HepG2 (cell line): ENCODE results near the gene RPL34. TPM values are rescaled to one million over a fixed set of nuclear protein-coding genes. Genes with fewer than 3 reads are reported as not detected.

Source experiments
- ATAC-seq: fragments of 200-7000 bp; cut with Tn5 transposase; 3 replicates; pipeline ENCODE4 v1.9.1; 2020; ENCODE audit warnings: mild to moderate bottlenecking, moderate library complexity
- BruUV-seq: library from RNA; stranded (reverse); fragments of 400-500 nt; replicated peaks from 2 replicates; lab custom pipeline; 2021; lab: Mats Ljungman, UMichigan
- CTCF ChIA-PET: fragments of 300-600 bp; formaldehyde crosslinking; extraction: SDS; loops from one replicate; lab custom pipeline; 2021; ENCODE audit warnings: low total read pairs, inconsistent platforms, low intra/inter-chr PET ratio; lab: Yijun Ruan, JAX
- POLR2A ChIA-PET: fragments of 350-600 bp; sonication (Branson Sonifier 250); formaldehyde crosslinking; loops from one replicate; lab custom pipeline; 2020; ENCODE audit warnings: antibody characterized with exemption, inconsistent platforms; lab: Yijun Ruan, JAX
- DNase-seq: peaks from one replicate; pipeline ENCODE4 v3.0.0-alpha.2; 2015; ENCODE audit warnings: low spot score
- FAIRE-seq: peaks from 3 replicates; lab custom pipeline; 2011; peaks lifted over from hg19 to GRCh38; lab: Jason Lieb, UNC
- H2AFZ ChIP-seq: one replicate; pipeline ENCODE4 v1.6.1; 2011; ENCODE audit warnings: low read length, inconsistent platforms
- H3K27ac ChIP-seq: fragments of 300-600 bp; 3 replicates; pipeline ENCODE4 v1.8.0; 2011; ENCODE audit warnings: mixed run types, mild to moderate bottlenecking, mixed read lengths, low read length, inconsistent platforms; ENCODE audit not compliant: insufficient read depth; ENCODE audit errors: extremely low read length
- H3K27me3 ChIP-seq, 2 experiments: fragments of 200-600 bp in 1 of 2; 2 replicates in 1 of 2; 3 replicates in 1 of 2; pipeline versions ENCODE4 v1.6.0 to v1.8.0; 2011; ENCODE audit warnings: low read length in 2 of 2, mild to moderate bottlenecking in 2 of 2, moderate library complexity in 2 of 2, inconsistent platforms in 1 of 2; ENCODE audit not compliant: insufficient read depth in 2 of 2, control insufficient read depth in 1 of 2
- H3K36me3 ChIP-seq, 2 experiments: fragments of 200-600 bp in 1 of 2; replicated peaks in 1 of 2; 2 replicates in 1 of 2; 3 replicates in 1 of 2; pipeline versions ENCODE4 v1.5.1 to v1.8.0; 2011; ENCODE audit warnings: low read length in 2 of 2, inconsistent platforms in 1 of 2; ENCODE audit not compliant: insufficient read depth in 2 of 2, control insufficient read depth in 1 of 2
- H3K4me1 ChIP-seq: 2 replicates; pipeline ENCODE4 v1.5.1; 2012; ENCODE audit warnings: low read length, inconsistent platforms; ENCODE audit not compliant: insufficient read depth
- H3K4me2 ChIP-seq: 2 replicates; pipeline ENCODE4 v1.6.0; 2011; ENCODE audit warnings: low read depth, low read length, inconsistent platforms
- H3K4me3 ChIP-seq, 3 experiments: fragments of 200-600 bp in 1 of 3; sonication (generic), shearing (Covaris generic) in 1 of 3; replicated peaks in 1 of 3; 2 replicates each; pipeline ENCODE4 v1.5.1; 2011 to 2016; ENCODE audit warnings: low read length in 3 of 3, inconsistent platforms in 2 of 3, low read depth in 2 of 3, mild to moderate bottlenecking in 2 of 3, control low read depth in 1 of 3, mixed read lengths in 1 of 3; ENCODE audit not compliant: insufficient read depth in 1 of 3
- H3K79me2 ChIP-seq: one replicate; pipeline ENCODE4 v1.6.1; 2011; ENCODE audit warnings: low read length, inconsistent platforms; ENCODE audit not compliant: insufficient read depth
- H3K9ac ChIP-seq: 2 replicates; pipeline ENCODE4 v1.6.0; 2011; ENCODE audit warnings: mild to moderate bottlenecking, low read depth, low read length, inconsistent platforms; ENCODE audit not compliant: insufficient read depth
- H3K9me3 ChIP-seq: 2 replicates; pipeline ENCODE4 v1.5.1; 2012; ENCODE audit warnings: mild to moderate bottlenecking, low read length
- H4K20me1 ChIP-seq: 2 replicates; pipeline ENCODE4 v1.6.0; 2011; ENCODE audit warnings: inconsistent platforms, mild to moderate bottlenecking, low read length, moderate library complexity; ENCODE audit not compliant: insufficient read depth
- MEIS2 ChIP-seq: sonication (generic); formaldehyde crosslinking; IDR thresholded peaks from 2 replicates; pipeline ENCODE4 v1.9.0; 2021; ENCODE audit warnings: mild to moderate bottlenecking, missing genetic modification reagents
- MYNN ChIP-seq: sonication (generic); formaldehyde crosslinking; IDR thresholded peaks from 2 replicates; pipeline ENCODE4 v1.4.0; 2020; ENCODE audit warnings: mild to moderate bottlenecking, low read depth, missing genetic modification reagents
- PLRG1 ChIP-seq: fragments of 450-650 bp; conservative IDR thresholded peaks from 2 replicates; pipeline ENCODE4 v1.6.1; 2016
- SAP130 ChIP-seq: IDR thresholded peaks from 2 replicates; pipeline ENCODE4 v1.6.1; 2016; ENCODE audit warnings: low read depth
- SMAD1 ChIP-seq: sonication (generic); formaldehyde crosslinking; IDR thresholded peaks from 2 replicates; pipeline ENCODE4 v1.4.0; 2020; ENCODE audit warnings: missing genetic modification reagents, low read depth, mild to moderate bottlenecking, borderline replicate concordance
- SP140L ChIP-seq: sonication (generic); formaldehyde crosslinking; IDR thresholded peaks from 2 replicates; pipeline ENCODE4 v1.4.0; 2020; ENCODE audit warnings: missing genetic modification reagents, borderline replicate concordance
- TBX2 ChIP-seq: sonication (generic); formaldehyde crosslinking; IDR thresholded peaks from 2 replicates; pipeline ENCODE4 v1.5.0; 2020; ENCODE audit warnings: missing genetic modification reagents, mild to moderate bottlenecking, borderline replicate concordance
- ZBTB20 ChIP-seq: sonication (generic); formaldehyde crosslinking; IDR thresholded peaks from 2 replicates; pipeline ENCODE4 v1.8.1; 2023; ENCODE audit warnings: missing genetic modification reagents, low read depth, mild to moderate bottlenecking, borderline replicate concordance
- ZNF7 ChIP-seq: IDR thresholded peaks from 2 replicates; pipeline ENCODE4 v1.6.1; 2016; ENCODE audit warnings: missing biosample characterization, missing genetic modification reagents
- ZNF768 ChIP-seq: sonication (generic); formaldehyde crosslinking; IDR thresholded peaks from 2 replicates; pipeline ENCODE4 v1.4.0; 2020; ENCODE audit warnings: missing genetic modification reagents
- ZNF788 ChIP-seq: sonication (generic); formaldehyde crosslinking; IDR thresholded peaks from 2 replicates; pipeline ENCODE4 v1.5.0; 2020; ENCODE audit warnings: mild to moderate bottlenecking, missing genetic modification reagents, borderline replicate concordance
- WGBS: methylation state at CpG from one replicate; pipeline ENCODE4 v1.1.6; 2017; ENCODE audit warnings: low lambda C conversion rate; 5-methylcytosine and 5-hydroxymethylcytosine counted together
- in situ Hi-C: cut with HindIII; loops from 2 replicates; pipeline ENCODE4 v1.10.0; 2017; ENCODE audit warnings: low pct_unique_long_range_greater_than_20kb; ENCODE audit not compliant: extremely low pct_ligation_motif_present
- intact Hi-C: fragments of 100-400 bp; cut with micrococcal nuclease; formaldehyde crosslinking; loops from one replicate; pipeline ENCODE4 v1.10.0; 2022; ENCODE audit not compliant: unreplicated experiment
- polyA plus RNA-seq, 8 experiments: library from polyadenylated mRNA; depleted of rRNA in 3 of 8; stranded (reverse) in 7 of 8; unstranded in 1 of 8; fragments of >200 nt; fragmentation: Illumina TruSeq in 4 of 8; extraction: Trizol in 4 of 8; gene quantifications; 2 replicates each; pipeline versions ENCODE4 v1.2.1 to v1.2.3, GENCODE V29; 2011 to 2016; ENCODE audit warnings: low read depth in 4 of 8, missing spikeins in 1 of 8, mixed read lengths in 1 of 8; ENCODE audit not compliant: insufficient read depth in 1 of 8
- total RNA-seq, 5 experiments: library from RNA; depleted of rRNA; stranded (reverse); fragments of >200 nt; fragmentation: Illumina TruSeq; extraction: Trizol; gene quantifications; 2 replicates each; pipeline ENCODE4 v1.2.3, GENCODE V29; 2016; ENCODE audit warnings: low read depth in 1 of 5
- TF ChIP-seq, protein P1 (sequence below): sonication (generic); formaldehyde crosslinking; IDR thresholded peaks from 2 replicates; pipeline ENCODE4 v1.8.0; 2022; ENCODE audit warnings: low read depth, missing genetic modification reagents
- TF ChIP-seq, protein P2 (sequence below): sonication (generic); formaldehyde crosslinking; IDR thresholded peaks from 2 replicates; pipeline ENCODE4 v1.4.0; 2020; ENCODE audit warnings: missing genetic modification reagents; ENCODE audit errors: not compliant biosample characterization
- TF ChIP-seq, protein P3 (sequence below): sonication (generic); formaldehyde crosslinking; IDR thresholded peaks from 2 replicates; pipeline ENCODE4 v1.5.1; 2020; ENCODE audit warnings: mild to moderate bottlenecking, moderate library complexity, missing genetic modification reagents
- TF ChIP-seq, protein P4 (sequence below): sonication (generic); formaldehyde crosslinking; IDR thresholded peaks from 2 replicates; pipeline ENCODE4 v1.8.0; 2022; ENCODE audit warnings: missing genetic modification reagents, mild to moderate bottlenecking, inconsistent platforms, borderline replicate concordance
- TF ChIP-seq, protein P5 (sequence below): sonication (generic); IDR thresholded peaks from 2 replicates; pipeline ENCODE4 v1.6.1; 2016; ENCODE audit warnings: low read depth, borderline replicate concordance

Gene RPL34
- total and polyA plus RNA-seq, 2 of the 13 experiments (the other 11 are each of a cell fraction or from before 2014, with no cell fraction given): 2,235 to 3,985 TPM

DNA sequence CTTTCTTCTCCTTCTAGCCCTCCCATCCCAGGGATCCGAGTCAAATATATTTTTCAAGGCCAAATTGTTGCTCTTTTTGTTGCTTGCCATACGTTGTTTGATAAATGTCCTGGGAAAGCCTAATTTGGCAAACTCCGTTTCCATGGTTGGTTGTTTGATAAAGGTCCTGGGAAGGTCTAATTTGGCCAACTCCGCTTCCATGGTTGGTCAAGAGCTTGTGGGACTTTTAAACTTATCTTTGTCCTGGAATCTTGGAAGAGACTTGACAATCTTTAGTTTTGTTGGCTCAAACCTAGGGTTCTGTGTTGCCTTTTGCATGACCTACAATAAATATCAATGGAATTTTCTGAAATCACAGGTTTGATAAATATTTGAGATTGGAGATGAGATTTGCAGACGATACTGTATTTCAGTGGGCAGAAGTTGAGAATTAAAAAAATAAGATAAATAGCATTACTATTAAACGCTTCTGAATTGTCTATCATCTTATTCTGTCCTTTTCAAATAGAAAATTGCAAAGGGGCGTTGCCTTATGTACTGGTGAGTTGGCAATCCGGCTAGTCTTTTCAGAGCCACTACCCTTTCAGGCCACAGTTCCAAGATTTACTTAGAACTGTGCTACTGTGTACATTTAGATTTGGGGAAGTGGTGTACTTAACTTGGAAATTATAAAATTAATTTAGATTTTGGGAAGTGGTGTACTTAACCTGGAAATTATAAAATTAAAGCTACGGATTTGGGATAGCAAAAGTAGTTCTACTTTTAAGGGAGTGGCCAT lies 30.8 kb downstream of the RPL34 start:
- peak overlapping the region; percentile 79 to 99 (median 92) for H3K4me3 ChIP-seq
- under 1% methylated on average over 9 of the region's 9 CpGs for WGBS
- H3K79me2 ChIP-seq: peaks cover 56% of the 10 kb centered on the region
- POLR2A ChIA-PET: interaction anchor here (1.3 to 2.7 kb wide), 4 partner anchors 10 to 111 kb away, joined by 6 to 37 read pairs (median 9); partner anchors contain the start of genes ETNPPL and RPL34
- peak overlapping the region; percentile 86 for H3K4me2 ChIP-seq
- peak overlapping the region; percentile 99 for H3K9ac ChIP-seq
- peaks cover 42% of the 10 kb centered on the region for H3K4me1 ChIP-seq
- H2AFZ ChIP-seq: peak overlapping the region; percentile 95
- H4K20me1 ChIP-seq: peaks cover 7% of the 10 kb centered on the region; the same call in 1 of the 2 replicates
- TSS peak; percentile 67 for BruUV-seq
- intact Hi-C loops: no loop called here
- peak overlapping the region; percentile 99 for H3K27ac ChIP-seq
- peaks cover 0 to 7% of the 10 kb centered on the region in 2 experiments; a peak in 1 of 5 replicates for H3K36me3 ChIP-seq
- H3K9me3 ChIP-seq: no peaks in the 10 kb centered on the region
- peak; percentile 61 for ATAC-seq
- no peak for FAIRE-seq
- H3K27me3 ChIP-seq: no peaks in the 10 kb centered on the region; a peak in 1 of 5 replicates
- CTCF ChIA-PET: no interaction called here
- in situ Hi-C loops: no loop called here
- DNase-seq: peak; percentile 60
- TF ChIP-seq ZNF768 (CRISPR knock-in tag) (no peak), MYNN (CRISPR knock-in tag) (no peak), PLRG1 (no peak), ZNF788 (CRISPR knock-in tag) (no peak), ZNF7 (CRISPR knock-in tag) (peak; percentile 91), SMAD1 (CRISPR knock-in tag) (no peak), SAP130 (CRISPR knock-in tag) (no peak), ZBTB20 (CRISPR knock-in tag) (no peak), TBX2 (no peak), MEIS2 (CRISPR knock-in tag) (no peak), SP140L (CRISPR knock-in tag) (peak; percentile 8; the same call in 1 of the 2 replicates)
- TF ChIP-seq, protein P1, sequence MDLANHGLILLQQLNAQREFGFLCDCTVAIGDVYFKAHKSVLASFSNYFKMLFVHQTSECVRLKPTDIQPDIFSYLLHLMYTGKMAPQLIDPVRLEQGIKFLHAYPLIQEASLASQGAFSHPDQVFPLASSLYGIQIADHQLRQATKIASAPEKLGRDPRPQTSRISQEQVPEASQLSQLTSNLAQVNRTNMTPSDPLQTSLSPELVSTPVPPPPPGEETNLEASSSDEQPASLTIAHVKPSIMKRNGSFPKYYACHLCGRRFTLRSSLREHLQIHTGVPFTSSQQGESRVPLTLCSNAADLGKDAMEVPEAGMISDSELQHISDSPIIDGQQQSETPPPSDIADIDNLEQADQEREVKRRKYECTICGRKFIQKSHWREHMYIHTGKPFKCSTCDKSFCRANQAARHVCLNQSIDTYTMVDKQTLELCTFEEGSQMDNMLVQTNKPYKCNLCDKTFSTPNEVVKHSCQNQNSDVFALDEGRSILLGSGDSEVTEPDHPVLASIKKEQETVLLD: no peak
- TF ChIP-seq, protein P2, sequence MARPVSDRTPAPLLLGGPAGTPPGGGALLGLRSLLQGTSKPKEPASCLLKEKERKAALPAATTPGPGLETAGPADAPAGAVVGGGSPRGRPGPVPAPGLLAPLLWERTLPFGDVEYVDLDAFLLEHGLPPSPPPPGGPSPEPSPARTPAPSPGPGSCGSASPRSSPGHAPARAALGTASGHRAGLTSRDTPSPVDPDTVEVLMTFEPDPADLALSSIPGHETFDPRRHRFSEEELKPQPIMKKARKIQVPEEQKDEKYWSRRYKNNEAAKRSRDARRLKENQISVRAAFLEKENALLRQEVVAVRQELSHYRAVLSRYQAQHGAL: no peak
- TF ChIP-seq, protein P3, sequence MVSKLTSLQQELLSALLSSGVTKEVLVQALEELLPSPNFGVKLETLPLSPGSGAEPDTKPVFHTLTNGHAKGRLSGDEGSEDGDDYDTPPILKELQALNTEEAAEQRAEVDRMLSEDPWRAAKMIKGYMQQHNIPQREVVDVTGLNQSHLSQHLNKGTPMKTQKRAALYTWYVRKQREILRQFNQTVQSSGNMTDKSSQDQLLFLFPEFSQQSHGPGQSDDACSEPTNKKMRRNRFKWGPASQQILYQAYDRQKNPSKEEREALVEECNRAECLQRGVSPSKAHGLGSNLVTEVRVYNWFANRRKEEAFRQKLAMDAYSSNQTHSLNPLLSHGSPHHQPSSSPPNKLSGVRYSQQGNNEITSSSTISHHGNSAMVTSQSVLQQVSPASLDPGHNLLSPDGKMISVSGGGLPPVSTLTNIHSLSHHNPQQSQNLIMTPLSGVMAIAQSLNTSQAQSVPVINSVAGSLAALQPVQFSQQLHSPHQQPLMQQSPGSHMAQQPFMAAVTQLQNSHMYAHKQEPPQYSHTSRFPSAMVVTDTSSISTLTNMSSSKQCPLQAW (CRISPR knock-in tag): no peak
- TF ChIP-seq, protein P4, sequence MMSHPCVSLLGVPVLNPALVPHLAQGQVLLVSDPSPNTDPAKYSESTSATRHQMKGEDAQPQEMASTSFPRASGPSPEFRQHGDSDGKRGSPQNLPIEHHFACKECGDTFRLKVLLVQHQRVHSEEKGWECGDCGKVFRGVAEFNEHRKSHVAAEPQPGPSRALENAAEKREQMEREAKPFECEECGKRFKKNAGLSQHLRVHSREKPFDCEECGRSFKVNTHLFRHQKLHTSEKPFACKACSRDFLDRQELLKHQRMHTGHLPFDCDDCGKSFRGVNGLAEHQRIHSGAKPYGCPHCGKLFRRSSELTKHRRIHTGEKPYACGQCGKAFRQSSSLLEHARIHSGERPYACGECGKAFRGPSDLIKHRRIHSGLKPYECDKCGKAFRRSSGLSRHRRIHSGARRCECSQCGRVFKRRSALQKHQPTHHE (CRISPR knock-in tag): 0 out of 2 replicates have a peak, but pooled peaks have one; percentile 6
- TF ChIP-seq, protein P5, sequence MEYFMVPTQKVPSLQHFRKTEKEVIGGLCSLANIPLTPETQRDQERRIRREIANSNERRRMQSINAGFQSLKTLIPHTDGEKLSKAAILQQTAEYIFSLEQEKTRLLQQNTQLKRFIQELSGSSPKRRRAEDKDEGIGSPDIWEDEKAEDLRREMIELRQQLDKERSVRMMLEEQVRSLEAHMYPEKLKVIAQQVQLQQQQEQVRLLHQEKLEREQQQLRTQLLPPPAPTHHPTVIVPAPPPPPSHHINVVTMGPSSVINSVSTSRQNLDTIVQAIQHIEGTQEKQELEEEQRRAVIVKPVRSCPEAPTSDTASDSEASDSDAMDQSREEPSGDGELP: no peak
